GM19467 (cell line): Measurements from ENCODE around the gene RTN4.
A peak's percentile ranks its signal among the peaks of the same experiment; 100 is the strongest.
"Not testable (repeated sequence)": the region's sequence is repeated elsewhere in the genome, so short reads cannot be mapped to it uniquely, and the experiment has no call there.

ENCODE experiments used
- ATAC-seq: cut with Tn5 transposase; IDR thresholded peaks from one replicate; pipeline ENCODE4 v1.9.1; 2021; ENCODE audit warnings: mild to moderate bottlenecking, moderate library complexity; ENCODE audit not compliant: unreplicated experiment

RTN4 gene

GRCh38 chr2:55011831-55012671 lies 38.2 kb downstream of the RTN4 start:
- ATAC-seq: no peak

DNA sequence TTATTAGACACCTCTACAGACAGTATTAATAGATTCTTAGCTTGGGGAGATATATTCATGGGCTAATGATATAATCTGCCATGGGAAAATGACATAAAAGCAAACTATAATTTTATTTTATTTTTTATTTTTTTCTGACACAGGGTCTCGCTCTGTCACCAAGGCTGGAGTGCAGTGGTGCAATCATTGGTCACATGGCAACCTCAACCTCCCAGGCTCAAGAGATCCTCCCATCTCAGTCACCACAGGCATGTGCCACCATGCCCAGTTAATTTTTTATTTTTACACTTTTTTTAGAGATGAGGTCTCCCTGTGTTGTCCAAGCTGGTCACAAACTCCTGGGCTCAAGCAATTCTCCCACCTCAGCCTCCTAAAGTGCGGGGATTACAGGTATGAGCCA lies 39.3 kb downstream of the RTN4 start:
- ATAC-seq: no peak

DNA sequence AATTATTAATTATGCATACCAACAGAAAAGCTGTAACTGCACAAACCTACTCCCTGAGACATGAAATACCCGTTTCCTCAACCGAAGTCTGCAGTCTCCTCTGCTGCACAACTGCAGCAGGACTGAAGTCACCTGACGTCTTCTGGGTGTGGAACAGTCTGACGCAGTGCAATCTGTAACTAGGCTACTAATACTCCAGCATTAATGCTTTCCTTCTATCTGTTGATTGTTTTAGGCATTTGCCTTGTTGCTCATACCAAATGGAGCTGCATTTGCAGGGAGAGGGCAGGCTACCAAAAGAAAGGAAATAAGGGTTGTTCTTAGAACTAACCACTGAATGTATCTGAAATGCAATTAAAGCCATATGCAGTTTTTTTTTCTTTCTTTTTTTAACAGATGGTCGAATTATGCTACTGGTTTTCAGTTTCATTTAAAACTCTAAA lies 40.1 kb downstream of the RTN4 start:
- peak; percentile 86 for ATAC-seq

GRCh38 chr2:55009277-55010060 lies 40.8 kb downstream of the RTN4 start:
- peak; percentile 14 for ATAC-seq

DNA sequence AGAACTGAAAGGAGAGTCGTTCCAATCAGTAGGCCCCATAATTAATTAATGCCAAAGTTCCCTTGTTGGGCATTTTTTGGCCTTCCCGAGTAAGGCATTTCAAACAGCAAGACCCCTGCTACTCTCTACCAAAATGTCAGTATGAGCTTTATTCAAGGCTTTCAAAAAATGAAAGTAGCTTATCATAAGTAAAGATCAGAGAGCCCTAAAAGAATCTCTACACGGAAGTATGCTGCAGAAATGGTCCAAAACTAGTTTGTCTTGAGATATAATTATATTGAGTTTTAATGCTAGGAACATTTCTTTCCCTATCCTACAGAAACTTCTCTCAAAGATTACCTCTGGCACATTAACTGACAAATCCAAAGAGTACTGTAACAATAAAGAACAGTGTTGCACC lies 43.9 kb downstream of the RTN4 start:
- no peak for ATAC-seq

GRCh38 chr2:55003706-55004639 lies 46.3 kb downstream of the RTN4 start:
- ATAC-seq: no peak

DNA sequence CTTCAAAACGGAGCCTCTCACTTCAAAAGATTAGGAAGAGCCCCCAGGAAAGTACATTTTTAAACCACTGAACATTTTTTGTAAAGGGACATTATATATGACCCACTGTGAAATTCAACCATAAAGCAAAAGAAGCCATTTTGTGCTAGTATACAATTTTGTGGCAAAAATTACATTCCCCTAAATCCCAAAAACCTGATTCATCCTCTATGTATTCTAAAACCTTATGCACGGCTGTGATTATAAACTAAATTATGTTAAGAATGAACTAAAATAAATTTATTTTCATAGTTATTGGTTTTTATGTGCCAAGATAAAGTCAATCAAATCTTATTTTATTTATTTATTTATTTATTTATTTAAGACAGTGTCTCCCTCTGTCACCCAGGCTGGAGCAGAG lies 48.5 kb downstream of the RTN4 start:
- ATAC-seq: no peak

- no peak for ATAC-seq
These were observed 49.9 kb downstream of the RTN4 start for GRCh38 chr2:55000341-55000740.

- no peak for ATAC-seq
These were observed 51.1 kb downstream of the RTN4 start for GRCh38 chr2:54999182-54999581.

DNA sequence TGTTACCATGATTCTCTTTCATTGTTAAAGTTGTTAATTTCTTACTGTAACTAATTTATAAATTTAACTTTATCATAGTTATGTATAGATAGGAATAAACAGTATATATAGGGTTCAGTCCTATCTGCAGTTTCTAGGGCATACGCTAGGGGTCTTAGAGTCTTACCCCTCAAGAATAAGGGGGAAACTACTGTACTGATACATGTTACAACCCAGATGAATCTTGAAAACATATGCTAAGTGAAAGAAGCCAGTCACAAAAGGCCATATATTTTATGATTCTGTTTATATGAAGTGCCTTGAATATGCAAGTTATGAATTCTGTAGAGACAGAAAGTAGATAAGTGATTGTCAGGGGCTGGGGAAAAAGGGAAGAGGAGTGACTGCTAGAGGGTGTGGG lies 52.4 kb downstream of the RTN4 start:
- ATAC-seq: no peak

DNA sequence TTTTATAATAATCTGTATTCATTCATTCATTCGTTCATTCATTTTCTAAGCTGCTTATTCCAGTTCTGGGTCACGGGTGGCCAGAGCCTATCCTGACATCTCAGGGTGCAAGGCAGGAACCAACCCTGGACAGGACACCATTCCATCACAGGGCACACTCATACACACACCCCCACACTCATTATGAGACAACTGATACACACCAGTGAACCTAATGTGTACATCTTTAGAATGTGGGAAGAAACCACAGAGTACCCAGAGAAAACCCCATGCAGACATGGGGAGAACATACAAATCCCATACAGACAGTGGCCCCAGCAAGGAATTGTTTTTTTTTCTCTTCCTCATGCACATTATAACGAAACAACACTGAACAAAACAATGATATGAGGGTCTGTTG lies 54.7 kb downstream of the RTN4 start:
- ATAC-seq: no peak

GRCh38 chr2:54990694-54991093 lies 59.6 kb downstream of the RTN4 start:
- not testable (repeated sequence) for ATAC-seq

GRCh38 chr2:54988612-54989011 lies 61.6 kb downstream of the RTN4 start:
- no peak for ATAC-seq

DNA sequence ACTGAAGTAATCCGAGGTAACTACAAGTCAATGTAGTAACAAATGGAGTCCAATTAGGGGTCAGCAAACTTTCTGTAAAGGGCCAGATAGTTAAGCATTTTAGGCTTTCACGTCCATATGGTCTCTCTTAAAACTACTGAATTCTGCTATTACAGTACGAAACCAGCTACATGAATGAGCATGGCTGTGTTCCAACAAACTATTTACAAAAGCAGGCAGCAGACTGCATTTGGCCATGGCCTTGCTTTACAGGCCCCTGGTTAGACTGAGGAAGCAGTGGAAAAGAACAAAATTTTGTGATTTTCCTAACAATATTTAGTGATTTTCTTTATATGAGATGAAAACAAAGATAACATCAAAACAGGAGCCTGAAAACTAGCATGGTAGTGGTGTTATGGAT lies 64.0 kb downstream of the RTN4 start:
- no peak for ATAC-seq

DNA sequence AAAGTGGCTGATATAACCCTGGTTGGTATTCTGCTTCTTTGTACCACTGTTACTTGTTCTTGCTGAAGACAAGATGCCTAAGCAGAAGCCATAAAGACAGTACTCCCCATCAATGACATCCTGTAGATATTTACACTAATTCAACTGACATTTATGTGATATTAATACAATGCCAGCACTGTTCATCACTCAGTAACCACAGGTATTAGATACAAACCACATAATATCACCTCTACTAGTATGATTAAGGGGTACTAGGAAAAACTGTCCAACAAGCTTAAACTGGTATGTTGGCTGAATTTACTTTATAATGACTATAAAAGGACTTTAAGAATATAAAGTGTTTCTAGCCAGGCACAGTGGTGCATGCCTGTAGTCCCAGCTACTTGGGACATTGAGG lies 65.8 kb downstream of the RTN4 start:
- ATAC-seq: no peak

GRCh38 chr2:54983345-54984220 lies 66.7 kb downstream of the RTN4 start:
- ATAC-seq: no peak

GRCh38 chr2:54981385-54981784 lies 68.9 kb downstream of the RTN4 start:
- no peak for ATAC-seq

DNA sequence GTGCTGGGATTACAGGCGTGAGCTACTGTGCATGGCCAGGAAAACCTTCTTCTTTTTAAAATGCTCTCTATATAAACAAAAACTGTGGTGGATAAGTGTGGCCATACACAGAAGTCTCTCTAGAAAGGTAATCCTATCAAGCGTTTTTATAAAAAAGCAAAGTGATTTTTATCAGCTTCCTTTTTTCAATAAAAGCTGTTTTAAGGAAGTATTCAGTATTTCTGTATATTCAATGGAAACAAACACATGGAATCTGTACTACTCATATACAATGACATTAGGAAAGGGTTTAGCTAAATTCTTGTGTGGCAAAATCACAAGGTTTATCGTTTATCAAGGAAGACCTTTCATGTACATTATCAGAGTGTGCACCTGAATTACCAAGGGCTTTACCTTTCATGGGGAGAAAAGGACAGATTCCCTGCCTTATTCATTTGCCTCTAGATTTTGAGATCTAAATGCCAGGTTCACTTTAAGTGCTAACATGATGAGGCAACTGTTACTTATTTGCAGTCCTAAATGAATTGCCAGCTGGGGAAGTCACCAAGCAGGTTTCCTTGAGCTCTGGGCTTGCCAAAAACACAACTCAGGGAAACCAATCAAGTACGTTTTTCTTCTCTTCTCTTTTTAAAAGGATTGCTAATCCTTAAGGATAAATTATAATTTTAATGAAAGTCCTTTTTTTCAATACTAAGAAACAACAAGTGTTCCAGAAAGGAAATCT lies 70.8 kb downstream of the RTN4 start:
- no peak for ATAC-seq

DNA sequence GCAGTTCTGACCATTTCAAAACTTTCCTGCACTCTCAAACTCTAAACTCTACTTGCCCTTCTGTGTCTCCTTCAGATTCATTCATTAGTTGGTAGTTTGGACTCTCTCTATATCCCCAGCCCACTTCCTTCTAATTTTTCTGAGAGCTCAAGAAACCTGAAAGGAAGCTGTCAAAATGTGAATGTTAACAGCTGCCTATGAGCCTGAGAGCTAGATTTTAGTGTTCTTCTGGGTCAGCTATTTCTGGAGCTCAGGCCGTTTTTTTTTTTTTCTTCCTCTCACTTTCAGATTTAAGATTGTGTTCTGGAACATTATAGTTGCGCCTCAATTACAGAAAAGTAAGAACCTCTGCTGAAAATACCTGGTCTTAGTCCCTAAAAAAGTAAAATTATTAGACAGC lies 73.1 kb downstream of the RTN4 start:
- ATAC-seq: peak; percentile 80
